Tibial artery (tissue), 4 donors: ENCODE measurements around the gene MRGPRF.

ENCODE experiments used
- DNase-seq, 2 donors: peaks; one replicate each; pipeline ENCODE4 v3.0.0-alpha.2; 2019
- H3K27ac ChIP-seq, 2 donors: fragments of 200-600 bp; sonication (generic) in 1 of 2; 1 replicate in 1 of 2; 2 replicates in 1 of 2; pipeline ENCODE4 v1.5.1; 2018 to 2019; ENCODE audit warnings: mild to moderate bottlenecking in 1 of 2
- H3K27me3 ChIP-seq, 2 donors: fragments of 200-600 bp; sonication (generic) in 1 of 2; one replicate each; pipeline versions ENCODE4 v1.5.1 to v1.6.0; 2016 to 2019
- H3K36me3 ChIP-seq, 3 donors: fragments of 200-600 bp; sonication (generic) in 2 of 3; one replicate each; pipeline ENCODE4 v1.5.1; 2016 to 2019; ENCODE audit warnings: mild to moderate bottlenecking in 2 of 3
- H3K4me1 ChIP-seq, 4 donors: fragments of 200-600 bp; sonication (generic) in 2 of 4; 1 replicate in 3 of 4; 2 replicates in 1 of 4; pipeline ENCODE4 v1.5.1; 2016 to 2019
- H3K4me3 ChIP-seq, 2 donors: fragments of 200-600 bp; sonication (generic) in 1 of 2; 1 replicate in 1 of 2; 2 replicates in 1 of 2; pipeline ENCODE4 v1.5.1; 2018 to 2019; ENCODE audit warnings: mild to moderate bottlenecking in 2 of 2
- H3K9me3 ChIP-seq, 3 donors: fragments of 200-600 bp; sonication (generic) in 1 of 3; one replicate each; pipeline ENCODE4 v1.5.1; 2016 to 2019
- intact Hi-C: fragments of 100-400 bp; cut with DNase I; formaldehyde crosslinking; loops from one replicate; pipeline ENCODE4 v1.15.0; 2023; ENCODE audit warnings: low total_unique reads
- TF ChIP-seq, protein P1 (sequence below), 2 experiments: fragments of 200-600 bp in 1 of 2; fragments of 450-650 bp in 1 of 2; IDR thresholded peaks; one replicate each; pipeline ENCODE4 v1.5.1; 2017 to 2019; ENCODE audit warnings: antibody characterized with exemption in 2 of 2, mild to moderate bottlenecking in 1 of 2, moderate library complexity in 1 of 2

Gene MRGPRF

DNA sequence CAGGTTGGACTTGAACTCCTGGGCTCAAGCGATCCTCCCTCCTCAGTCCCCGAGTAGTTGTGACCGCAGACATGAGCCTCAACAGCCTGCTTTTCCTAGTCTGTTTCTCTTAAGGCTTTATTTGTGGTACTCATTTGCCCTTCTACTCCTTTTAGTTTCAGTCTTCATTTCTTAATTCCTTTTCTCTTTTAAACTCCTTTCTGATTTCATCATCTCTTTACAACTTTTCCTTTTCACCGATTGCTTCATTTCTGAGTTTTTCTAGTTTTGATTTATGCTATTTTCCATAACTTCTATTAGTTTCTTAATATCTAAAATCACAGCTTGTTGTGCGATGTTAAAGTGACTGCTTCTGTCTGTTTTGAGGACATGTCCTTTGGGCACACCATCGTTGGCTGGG, 17.3 kb upstream of the MRGPRF start:
- H3K4me1 ChIP-seq: peaks cover 0 to 13% (median 1%) of the 10 kb centered on the region in 4 donors
- no peak for DNase-seq
- intact Hi-C loops: no loop called here
- no peaks in the 10 kb centered on the region for H3K9me3 ChIP-seq
- no peaks in the 10 kb centered on the region for H3K27me3 ChIP-seq
- peak overlapping the region in 1 of 2 donors; percentile 37 for H3K27ac ChIP-seq
- TF ChIP-seq, protein P1, sequence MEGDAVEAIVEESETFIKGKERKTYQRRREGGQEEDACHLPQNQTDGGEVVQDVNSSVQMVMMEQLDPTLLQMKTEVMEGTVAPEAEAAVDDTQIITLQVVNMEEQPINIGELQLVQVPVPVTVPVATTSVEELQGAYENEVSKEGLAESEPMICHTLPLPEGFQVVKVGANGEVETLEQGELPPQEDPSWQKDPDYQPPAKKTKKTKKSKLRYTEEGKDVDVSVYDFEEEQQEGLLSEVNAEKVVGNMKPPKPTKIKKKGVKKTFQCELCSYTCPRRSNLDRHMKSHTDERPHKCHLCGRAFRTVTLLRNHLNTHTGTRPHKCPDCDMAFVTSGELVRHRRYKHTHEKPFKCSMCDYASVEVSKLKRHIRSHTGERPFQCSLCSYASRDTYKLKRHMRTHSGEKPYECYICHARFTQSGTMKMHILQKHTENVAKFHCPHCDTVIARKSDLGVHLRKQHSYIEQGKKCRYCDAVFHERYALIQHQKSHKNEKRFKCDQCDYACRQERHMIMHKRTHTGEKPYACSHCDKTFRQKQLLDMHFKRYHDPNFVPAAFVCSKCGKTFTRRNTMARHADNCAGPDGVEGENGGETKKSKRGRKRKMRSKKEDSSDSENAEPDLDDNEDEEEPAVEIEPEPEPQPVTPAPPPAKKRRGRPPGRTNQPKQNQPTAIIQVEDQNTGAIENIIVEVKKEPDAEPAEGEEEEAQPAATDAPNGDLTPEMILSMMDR (IDR thresholded peaks at IDR 0.05): no peak
- no peak overlapping the region for H3K4me3 ChIP-seq
- H3K36me3 ChIP-seq: no peaks in the 10 kb centered on the region

DNA sequence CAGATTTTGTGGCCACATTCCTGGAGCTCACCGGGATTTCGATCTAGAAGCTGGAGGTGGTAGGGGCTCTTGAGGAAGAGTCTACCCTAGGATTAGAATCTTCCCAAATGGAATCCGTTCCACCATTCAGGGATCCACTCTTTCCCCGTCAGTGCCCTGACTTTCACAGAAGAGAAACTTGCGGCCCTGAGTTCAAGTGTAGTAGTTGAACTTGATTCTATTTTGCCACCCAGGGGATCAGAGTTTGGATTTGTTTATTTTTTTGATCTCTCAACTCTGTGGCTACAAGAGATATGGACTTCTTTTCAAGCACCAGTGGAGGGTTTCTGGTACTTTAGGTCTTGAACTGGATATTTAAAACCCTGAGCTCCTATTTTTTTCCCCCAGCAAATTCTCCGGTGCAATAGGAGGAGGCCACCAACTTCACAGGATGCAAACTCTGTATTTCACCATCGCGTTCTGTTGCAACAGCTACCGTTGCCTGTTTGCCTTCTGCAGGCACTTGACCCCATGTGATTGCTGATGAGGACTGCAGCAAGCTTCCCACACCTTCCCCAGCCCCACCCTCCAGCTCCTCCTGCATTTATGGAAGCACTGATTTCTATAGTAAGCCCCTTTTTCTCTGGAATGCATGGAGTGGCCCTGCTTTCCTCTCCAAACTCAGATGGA, 14.8 kb upstream of the MRGPRF start:
- H3K27me3 ChIP-seq: no peaks in the 10 kb centered on the region
- no peak for DNase-seq
- no peaks in the 10 kb centered on the region for H3K36me3 ChIP-seq
- TF ChIP-seq, protein P1 (IDR thresholded peaks at IDR 0.05): no peak
- no peak overlapping the region for H3K4me3 ChIP-seq
- H3K27ac ChIP-seq: no peak overlapping the region
- H3K9me3 ChIP-seq: no peaks in the 10 kb centered on the region
- intact Hi-C loops: no loop called here
- H3K4me1 ChIP-seq: peaks cover 0 to under 1% (median 0%) of the 10 kb centered on the region in 4 donors

GRCh38 chr11:69024509-69024908, 11.5 kb upstream of the MRGPRF start:
- no peak overlapping the region for H3K4me3 ChIP-seq
- intact Hi-C loops: no loop called here
- no peak overlapping the region for H3K27ac ChIP-seq
- no peak for DNase-seq
- no peaks in the 10 kb centered on the region for H3K36me3 ChIP-seq
- no peaks in the 10 kb centered on the region for H3K9me3 ChIP-seq
- TF ChIP-seq, protein P1 (IDR thresholded peaks at IDR 0.05): no peak
- peaks cover 0 to 18% (median 7%) of the 10 kb centered on the region in 4 donors for H3K4me1 ChIP-seq
- no peaks in the 10 kb centered on the region for H3K27me3 ChIP-seq

DNA sequence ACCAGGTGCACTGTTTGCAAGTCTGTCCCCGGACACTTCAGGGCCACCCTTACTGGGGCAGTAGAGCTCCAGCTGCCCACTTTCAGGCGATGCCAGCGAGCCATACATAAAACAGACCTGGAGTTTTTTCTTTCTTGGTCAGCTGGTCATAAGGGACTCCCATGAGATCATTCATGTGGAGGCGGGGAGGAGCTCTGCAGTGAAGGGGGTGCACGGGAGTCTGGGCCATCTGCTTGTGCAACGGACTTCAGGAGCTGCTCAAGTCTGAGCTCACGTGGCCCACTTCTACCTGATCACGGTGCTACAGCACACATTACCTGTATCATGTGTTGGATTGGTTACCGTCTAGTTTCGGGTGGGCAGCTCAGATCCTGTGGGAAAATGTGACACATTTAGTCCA, 9.2 kb upstream of the MRGPRF start:
- peaks cover 0 to 37% (median 20%) of the 10 kb centered on the region in 4 donors for H3K4me1 ChIP-seq
- TF ChIP-seq, protein P1 (IDR thresholded peaks at IDR 0.05): no peak
- intact Hi-C loops: no loop called here
- no peak overlapping the region for H3K4me3 ChIP-seq
- H3K36me3 ChIP-seq: no peaks in the 10 kb centered on the region
- H3K27ac ChIP-seq: peak overlapping the region; percentile 40 to 59
- H3K9me3 ChIP-seq: no peaks in the 10 kb centered on the region
- DNase-seq: peak in 1 of 2 donors; percentile 86
- no peaks in the 10 kb centered on the region for H3K27me3 ChIP-seq

GRCh38 chr11:69018924-69019323, 5.9 kb upstream of the MRGPRF start:
- no peaks in the 10 kb centered on the region for H3K36me3 ChIP-seq

More at GRCh38 chr11:69018924-69019323, 5.9 kb upstream of the MRGPRF start:
- peak; percentile 62 to 90 for DNase-seq
- Histone ChIP-seq H3K4me3 (no peak overlapping the region), H3K9me3 (no peaks in the 10 kb centered on the region), H3K4me1 (peaks cover 3 to 51% (median 30%) of the 10 kb centered on the region in 4 donors), H3K27ac (peak overlapping the region; percentile 76 to 81), H3K27me3 (no peaks in the 10 kb centered on the region)
- TF ChIP-seq, protein P1 (IDR thresholded peaks at IDR 0.05): peak in 1 of 2 experiments; percentile 18
- intact Hi-C loops: no loop called here
